Esophagus squamous epithelium (tissue), 5 donors: ENCODE data around the gene CFAP70. TPM values are rescaled to one million over a fixed set of nuclear protein-coding genes. Genes with fewer than 3 reads are reported as not detected.
A peak's percentile ranks its signal among the peaks of the same experiment; 100 is the strongest.

Source experiments
- DNase-seq: peaks from one replicate; lab custom pipeline; 2025; lab: John Stamatoyannopoulos, UW
- H3K27ac ChIP-seq, 4 donors: fragments of 200-600 bp; sonication (generic); one replicate each; pipeline ENCODE4 v1.5.1; 2016 to 2019; ENCODE audit warnings: mild to moderate bottlenecking in 1 of 4
- H3K27me3 ChIP-seq, 4 donors: fragments of 200-600 bp; sonication (generic); 1 replicate in 3 of 4; 2 replicates in 1 of 4; pipeline versions ENCODE4 v1.5.1 to v1.6.0; 2017 to 2021; ENCODE audit warnings: antibody characterized with exemption in 1 of 4
- H3K36me3 ChIP-seq, 3 donors: fragments of 200-600 bp; sonication (generic); one replicate each; pipeline ENCODE4 v1.5.1; 2016 to 2019
- H3K4me1 ChIP-seq, 3 donors: fragments of 200-600 bp; sonication (generic); one replicate each; pipeline ENCODE4 v1.5.1; 2017 to 2019
- H3K4me3 ChIP-seq, 4 donors: fragments of 200-600 bp; sonication (generic); 1 replicate in 3 of 4; 2 replicates in 1 of 4; pipeline ENCODE4 v1.5.1; 2016 to 2019; ENCODE audit warnings: mild to moderate bottlenecking in 2 of 4, moderate library complexity in 1 of 4
- H3K9me3 ChIP-seq, 3 donors: fragments of 200-600 bp; sonication (generic); one replicate each; pipeline ENCODE4 v1.5.1; 2016 to 2019
- CTCF ChIP-seq, 6 experiments: fragments of 450-650 bp in 4 of 6; fragments of 200-600 bp in 2 of 6; sonication (generic) in 2 of 6; IDR thresholded peaks; one replicate each; pipeline ENCODE4 v1.5.1; 2016 to 2019; ENCODE audit warnings: antibody characterized with exemption in 6 of 6, mild to moderate bottlenecking in 4 of 6, moderate library complexity in 4 of 6
- POLR2A ChIP-seq, 4 donors: fragments of 450-650 bp; IDR thresholded peaks; one replicate each; pipeline ENCODE4 v1.6.1; 2017; ENCODE audit warnings: antibody characterized with exemption in 4 of 4, mild to moderate bottlenecking in 4 of 4, moderate library complexity in 3 of 4
- WGBS, 2 donors: methylation state at CpG; one replicate each; pipeline ENCODE4 v1.1.5; 2018; 5-methylcytosine and 5-hydroxymethylcytosine counted together
- intact Hi-C: fragments of 100-400 bp; cut with DNase I; formaldehyde crosslinking; loops from one replicate; pipeline ENCODE4 v1.15.0; 2022
- total RNA-seq, 4 donors: library from RNA; depleted of rRNA; stranded (reverse); fragments of >200 nt; gene quantifications; one replicate each; pipeline ENCODE4 v1.1.0, GENCODE V29; 2016
- donor health status: DM: yes; HTN: yes; CAD: no.

The CFAP70 gene
- total RNA-seq, 4 donors from 2014 or later = 0.22 to 2.5 (median 0.66) TPM

DNA sequence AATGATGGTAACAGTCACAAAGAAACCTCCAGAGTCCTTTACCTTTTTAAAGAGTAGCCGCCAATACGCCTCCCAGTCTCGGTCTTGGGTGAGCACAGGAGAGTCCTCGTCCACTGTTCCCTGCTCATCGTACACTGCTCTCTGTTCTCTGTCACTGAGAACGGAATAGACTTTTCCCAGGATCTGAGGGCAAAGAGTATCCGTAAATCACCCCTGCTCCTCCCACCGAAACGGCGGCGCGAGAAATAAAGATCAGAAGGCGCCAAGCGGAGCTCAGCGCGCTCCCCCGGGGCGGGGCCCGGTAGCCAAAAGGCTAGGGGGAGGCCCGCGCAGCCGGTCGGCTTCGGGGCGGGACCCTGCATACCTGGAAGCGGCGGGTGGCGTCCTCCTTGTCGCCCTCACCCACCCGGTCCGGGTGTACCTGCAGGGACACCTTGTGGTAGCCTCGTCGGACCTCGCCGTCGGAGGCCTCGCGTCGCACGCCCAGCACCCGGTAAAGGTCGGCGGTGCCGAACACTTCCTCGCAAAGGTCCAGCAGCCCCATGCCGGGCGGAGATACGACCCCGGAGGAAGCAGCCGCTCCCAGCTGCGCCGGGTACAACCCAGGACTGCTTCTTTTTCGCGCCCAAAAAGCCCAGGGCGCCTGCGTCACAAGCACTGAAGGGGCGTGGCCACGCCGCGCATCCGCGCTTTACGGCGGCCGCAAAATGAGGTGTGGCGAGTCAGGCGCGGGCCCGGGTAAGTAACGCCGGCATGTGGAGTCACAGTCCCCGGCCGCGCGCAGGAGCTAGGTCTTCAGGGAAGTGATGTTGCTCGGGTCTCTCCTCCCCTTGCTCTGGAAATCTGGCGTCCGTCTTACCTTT, 111.8 kb downstream of the CFAP70 start, which contains the start of gene DNAJC9:
DNAJC9 (minus strand) TSS at position 610 of the 863 bp plus-strand sequence; CDS start at position 544, 66 bp downstream.
- H3K27me3 ChIP-seq = no peaks in the 10 kb centered on the region
- intact Hi-C loops = no loop called here
- H3K9me3 ChIP-seq = no peaks in the 10 kb centered on the region
- TF ChIP-seq POLR2A (IDR thresholded peaks at IDR 0.05) (peak in 3 of 4 donors; percentile 55 to 86 (median 82)), CTCF (IDR thresholded peaks at IDR 0.05) (peak in 1 of 6 experiments; percentile 8)
- H3K4me1 ChIP-seq = peaks cover 17 to 62% (median 30%) of the 10 kb centered on the region in 3 donors
- WGBS, 2 donors = 0% methylated on average over 9 to 29 of the region's 78 CpGs
- peaks cover 0 to 62% (median 18%) of the 10 kb centered on the region in 3 donors for H3K36me3 ChIP-seq
- peak within 1 kb of the TSS; percentile 88 to 96 (median 94) for H3K27ac ChIP-seq
- DNase-seq = peak; percentile 78
- H3K4me3 ChIP-seq = peak within 1 kb of the TSS; percentile 72 to 88 (median 85)

DNA sequence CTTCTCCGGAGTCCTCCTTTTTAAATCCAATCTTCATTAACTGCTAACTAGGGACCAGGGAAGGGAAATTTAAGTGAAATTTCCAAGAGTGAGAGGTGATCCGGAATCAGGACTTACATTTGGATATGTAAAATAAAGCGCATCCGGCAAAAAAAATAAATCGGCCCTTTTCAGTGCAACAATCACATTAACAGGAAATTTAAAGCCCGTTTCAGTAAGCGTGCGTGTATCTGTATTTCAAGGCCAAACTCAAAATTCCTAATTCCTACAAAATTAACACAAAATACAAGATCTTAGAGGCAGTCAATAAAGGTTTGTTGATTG, 112.4 kb downstream of the CFAP70 start:
- Histone ChIP-seq H3K4me1 (peaks cover 12 to 56% (median 24%) of the 10 kb centered on the region in 3 donors), H3K27me3 (no peaks in the 10 kb centered on the region), H3K27ac (peak overlapping the region; percentile 88 to 96 (median 94)), H3K9me3 (no peaks in the 10 kb centered on the region), H3K36me3 (peaks cover 0 to 68% (median 19%) of the 10 kb centered on the region in 3 donors), H3K4me3 (peak overlapping the region; percentile 72 to 88 (median 85))
- intact Hi-C loops = no loop called here
- WGBS, 2 donors = 1 to 2% methylated on average over 8 of the region's 8 CpGs
- no peak for TF ChIP-seq POLR2A (IDR thresholded peaks at IDR 0.05)
- TF ChIP-seq CTCF (IDR thresholded peaks at IDR 0.05) = no peak
- DNase-seq = no peak

- no peak for TF ChIP-seq POLR2A (IDR thresholded peaks at IDR 0.05)
- no peak for TF ChIP-seq CTCF (IDR thresholded peaks at IDR 0.05)
- H3K27ac ChIP-seq = no peak overlapping the region
- H3K27me3 ChIP-seq = no peaks in the 10 kb centered on the region
- intact Hi-C loops = no loop called here
- H3K4me3 ChIP-seq = no peak overlapping the region
- H3K4me1 ChIP-seq = peaks cover 9 to 47% (median 20%) of the 10 kb centered on the region in 3 donors
- H3K9me3 ChIP-seq = no peaks in the 10 kb centered on the region
- 58 to 65% methylated on average over 8 of the region's 8 CpGs for WGBS, 2 donors
- peaks cover 0 to 68% (median 24%) of the 10 kb centered on the region in 3 donors for H3K36me3 ChIP-seq
- DNase-seq = no peak
Measured at GRCh38 chr10:73244866-73245477, 113.7 kb downstream of the CFAP70 start.

- Histone ChIP-seq H3K9me3 (no peaks in the 10 kb centered on the region), H3K27ac (no peak overlapping the region), H3K27me3 (no peaks in the 10 kb centered on the region), H3K36me3 (peaks cover 0 to 99% (median 26%) of the 10 kb centered on the region in 3 donors), H3K4me3 (no peak overlapping the region), H3K4me1 (peaks cover 0 to 18% (median 3%) of the 10 kb centered on the region in 3 donors)
- WGBS, 2 donors = 86 to 100% methylated on average over 2 of the region's 2 CpGs
- no peak for DNase-seq
- intact Hi-C loops = no loop called here
- TF ChIP-seq POLR2A (IDR thresholded peaks at IDR 0.05) = no peak
- TF ChIP-seq CTCF (IDR thresholded peaks at IDR 0.05) = no peak
Measured at GRCh38 chr10:73239908-73240307, 118.8 kb downstream of the CFAP70 start.
